HEK293T (cell line): Measurements from ENCODE around the gene GUCD1.
A peak's percentile ranks its signal among the peaks of the same experiment; 100 is the strongest.

Experiments used
- CTCF ChIA-PET: fragments of 350-600 bp; formaldehyde crosslinking; extraction: SDS; loops from one replicate; lab custom pipeline; 2021; ENCODE audit warnings: antibody characterized with exemption, inconsistent platforms; lab: Yijun Ruan, JAX
- POLR2A ChIA-PET: fragments of 350-600 bp; formaldehyde crosslinking; extraction: SDS; loops from one replicate; lab custom pipeline; 2020; ENCODE audit warnings: antibody characterized with exemption, inconsistent platforms; lab: Yijun Ruan, JAX
- DNase-seq: peaks from one replicate; pipeline ENCODE4 v3.0.0; 2012; ENCODE audit warnings: mixed read lengths; ENCODE audit errors: extremely low spot score
- ARNT ChIP-seq: fragments of 450-650 bp; IDR thresholded peaks from 2 replicates; pipeline ENCODE4 v1.6.1; 2017; ENCODE audit warnings: mild to moderate bottlenecking
- BHLHE40 ChIP-seq: fragments of 450-650 bp; IDR thresholded peaks from 2 replicates; pipeline ENCODE4 v1.6.1; 2016; ENCODE audit warnings: mild to moderate bottlenecking, moderate library complexity, borderline replicate concordance
- CTBP1 ChIP-seq: fragments of 450-650 bp; IDR thresholded peaks from 2 replicates; pipeline ENCODE4 v1.6.1; 2016; ENCODE audit warnings: borderline replicate concordance
- ELF4 ChIP-seq: fragments of 450-650 bp; IDR thresholded peaks from 2 replicates; pipeline ENCODE4 v1.6.1; 2017; ENCODE audit warnings: antibody characterized with exemption
- FOXA1 ChIP-seq: fragments of 450-650 bp; IDR thresholded peaks from 2 replicates; pipeline ENCODE4 v1.6.1; 2016; ENCODE audit warnings: mild to moderate bottlenecking
- FOXK2 ChIP-seq: fragments of 450-650 bp; IDR thresholded peaks from 2 replicates; pipeline ENCODE4 v1.6.1; 2016; ENCODE audit warnings: mild to moderate bottlenecking
- FOXM1 ChIP-seq: fragments of 450-650 bp; IDR thresholded peaks from 2 replicates; pipeline ENCODE4 v1.6.1; 2017; ENCODE audit warnings: mild to moderate bottlenecking, borderline replicate concordance
- HDGF ChIP-seq: fragments of 450-650 bp; IDR thresholded peaks from 2 replicates; pipeline ENCODE4 v1.6.1; 2017; ENCODE audit warnings: antibody characterized with exemption, borderline replicate concordance
- L3MBTL2 ChIP-seq: fragments of 450-650 bp; conservative IDR thresholded peaks from 2 replicates; pipeline ENCODE4 v1.6.1; 2016; ENCODE audit warnings: mild to moderate bottlenecking
- LEF1 ChIP-seq: fragments of 450-650 bp; IDR thresholded peaks from 2 replicates; pipeline ENCODE4 v1.6.1; 2017; ENCODE audit warnings: mild to moderate bottlenecking, borderline replicate concordance
- NFRKB ChIP-seq: fragments of 450-650 bp; IDR thresholded peaks from 2 replicates; pipeline ENCODE4 v1.6.1; 2016; ENCODE audit warnings: mild to moderate bottlenecking, moderate library complexity
- SP1 ChIP-seq: fragments of 450-650 bp; IDR thresholded peaks from 2 replicates; pipeline ENCODE4 v1.6.1; 2017
- SUZ12 ChIP-seq: fragments of 450-650 bp; IDR thresholded peaks from 2 replicates; pipeline ENCODE4 v1.6.1; 2016; ENCODE audit warnings: mild to moderate bottlenecking
- TARDBP ChIP-seq: fragments of 450-650 bp; IDR thresholded peaks from 2 replicates; pipeline ENCODE4 v1.6.1; 2016
- ZNF384 ChIP-seq: fragments of 450-650 bp; IDR thresholded peaks from 2 replicates; pipeline ENCODE4 v1.6.1; 2016
- TF ChIP-seq, protein P1 (sequence below): fragments of 450-650 bp; IDR thresholded peaks from 2 replicates; pipeline ENCODE4 v1.6.1; 2016

The GUCD1 gene

DNA sequence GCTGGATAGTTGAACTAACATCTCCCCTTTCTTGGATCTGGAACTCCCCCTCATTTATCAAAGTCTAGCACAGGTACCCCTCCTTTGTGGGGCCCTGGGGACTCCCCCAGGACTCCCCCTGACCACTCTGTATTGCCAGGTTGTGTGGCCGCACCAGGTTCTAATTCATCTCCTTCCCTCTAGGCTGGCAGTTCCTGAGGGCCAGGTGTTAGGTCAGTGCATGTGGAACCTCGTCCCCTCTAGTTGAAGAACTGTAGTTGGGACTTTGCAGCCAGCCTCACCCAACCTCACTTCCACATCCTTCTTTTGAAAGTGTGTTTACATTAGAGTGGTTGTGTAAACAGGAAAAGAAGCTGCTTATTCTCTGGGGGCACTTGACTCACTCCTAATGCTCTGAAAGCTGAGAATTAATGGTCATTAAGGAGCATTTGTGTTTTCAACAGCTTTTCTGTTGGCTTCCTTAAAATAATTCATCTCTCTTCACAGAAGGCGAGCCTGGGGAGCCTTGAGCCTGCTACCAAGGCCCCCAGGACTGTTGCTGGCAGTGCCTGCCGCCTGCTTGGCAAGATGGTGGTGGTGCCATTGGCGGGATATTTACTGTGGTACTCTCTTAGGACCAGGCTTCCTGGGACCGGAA is 48.0 kb downstream of the GUCD1 start:
- POLR2A ChIA-PET, result no interaction called here

DNA sequence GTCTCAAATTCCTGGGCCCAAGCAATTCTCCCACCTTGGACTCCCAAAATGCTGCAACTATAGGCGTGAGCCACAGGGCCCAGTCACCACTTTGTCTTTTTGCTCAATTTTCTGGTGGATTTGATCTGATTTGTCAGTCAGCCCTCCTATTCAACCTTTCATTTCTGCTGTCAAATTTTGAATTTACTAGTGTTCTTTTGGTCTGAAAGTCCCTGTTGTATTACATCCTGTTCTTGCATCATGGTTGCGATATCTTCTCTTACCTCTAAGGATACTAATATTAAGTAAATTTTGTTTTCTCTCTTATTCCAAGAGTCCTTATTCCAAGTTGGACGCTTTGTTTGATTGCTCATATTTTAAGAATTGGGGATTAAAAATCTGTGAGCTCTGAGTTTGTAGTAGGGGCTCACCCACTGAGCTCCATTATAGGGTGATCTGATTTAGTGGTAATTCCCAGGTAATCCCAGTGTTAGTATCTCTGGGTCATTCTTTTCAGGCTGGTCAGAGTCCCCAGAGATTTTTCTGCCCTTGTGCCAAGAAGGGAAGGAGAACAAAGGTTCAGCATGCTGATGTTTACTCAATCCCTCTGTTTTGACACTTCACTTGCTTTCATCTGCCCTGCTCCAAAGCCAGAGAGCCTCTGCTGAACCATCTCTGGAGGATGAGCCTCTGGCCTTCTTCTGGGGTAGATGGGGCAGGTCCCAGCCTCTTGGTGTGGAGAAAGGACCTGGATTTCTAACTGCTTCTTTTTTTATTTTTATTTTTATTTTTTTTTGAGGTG is 49.8 kb downstream of the GUCD1 start:
- DNase-seq, result no peak
- TF ChIP-seq SP1 (no peak), LEF1 (no peak), HDGF (no peak), SUZ12 (no peak), ZNF384 (no peak), NFRKB (no peak), ELF4 (no peak), ARNT (no peak), FOXK2 (no peak), TARDBP (no peak)
- ChIA-PET POLR2A (no interaction called here), CTCF (interaction anchor here (0.7 to 1.7 kb wide), 3 partner anchors 71 to 178 kb away, joined by 3 to 6 read pairs (median 6); no protein-coding TSS in a partner anchor)

More for the DNA sequence above, 48.0 kb downstream of the GUCD1 start:
- DNase-seq, result no peak
- CTCF ChIA-PET, result interaction anchor here (0.6 to 1.2 kb wide), 4 partner anchors 9 to 83 kb away, joined by 3 to 5 read pairs (median 4); no protein-coding TSS in a partner anchor
- TF ChIP-seq L3MBTL2 (no peak), NFRKB (no peak), BHLHE40 (no peak), CTBP1 (no peak), ZNF384 (no peak), FOXA1 (no peak), SUZ12 (no peak)
- TF ChIP-seq, protein P1, sequence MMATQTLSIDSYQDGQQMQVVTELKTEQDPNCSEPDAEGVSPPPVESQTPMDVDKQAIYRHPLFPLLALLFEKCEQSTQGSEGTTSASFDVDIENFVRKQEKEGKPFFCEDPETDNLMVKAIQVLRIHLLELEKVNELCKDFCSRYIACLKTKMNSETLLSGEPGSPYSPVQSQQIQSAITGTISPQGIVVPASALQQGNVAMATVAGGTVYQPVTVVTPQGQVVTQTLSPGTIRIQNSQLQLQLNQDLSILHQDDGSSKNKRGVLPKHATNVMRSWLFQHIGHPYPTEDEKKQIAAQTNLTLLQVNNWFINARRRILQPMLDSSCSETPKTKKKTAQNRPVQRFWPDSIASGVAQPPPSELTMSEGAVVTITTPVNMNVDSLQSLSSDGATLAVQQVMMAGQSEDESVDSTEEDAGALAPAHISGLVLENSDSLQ, result no peak

DNA sequence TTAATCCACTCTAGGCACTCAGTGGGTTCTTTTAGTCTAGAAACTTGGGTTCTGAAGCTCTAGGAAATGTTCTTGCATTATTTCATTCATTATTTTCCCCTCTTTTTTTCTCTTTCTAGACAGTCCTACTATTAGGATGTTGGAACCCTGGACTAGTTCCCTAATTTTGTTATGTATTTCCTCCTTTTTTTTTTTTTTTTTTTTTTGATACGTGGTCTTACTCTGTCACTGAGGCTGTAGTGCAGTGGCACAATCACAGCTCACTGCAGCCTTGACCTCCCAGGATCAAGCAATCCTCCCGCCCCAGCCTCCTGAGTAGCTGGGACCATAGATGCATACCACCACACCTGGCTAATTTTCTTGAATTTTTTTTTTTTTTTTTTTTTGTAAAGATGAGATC is 50.4 kb downstream of the GUCD1 start:
- POLR2A ChIA-PET, result no interaction called here
- CTCF ChIA-PET, result interaction anchor here (0.6 to 1.7 kb wide), 4 partner anchors 71 to 177 kb away, joined by 3 to 6 read pairs (median 4); no protein-coding TSS in a partner anchor

DNA sequence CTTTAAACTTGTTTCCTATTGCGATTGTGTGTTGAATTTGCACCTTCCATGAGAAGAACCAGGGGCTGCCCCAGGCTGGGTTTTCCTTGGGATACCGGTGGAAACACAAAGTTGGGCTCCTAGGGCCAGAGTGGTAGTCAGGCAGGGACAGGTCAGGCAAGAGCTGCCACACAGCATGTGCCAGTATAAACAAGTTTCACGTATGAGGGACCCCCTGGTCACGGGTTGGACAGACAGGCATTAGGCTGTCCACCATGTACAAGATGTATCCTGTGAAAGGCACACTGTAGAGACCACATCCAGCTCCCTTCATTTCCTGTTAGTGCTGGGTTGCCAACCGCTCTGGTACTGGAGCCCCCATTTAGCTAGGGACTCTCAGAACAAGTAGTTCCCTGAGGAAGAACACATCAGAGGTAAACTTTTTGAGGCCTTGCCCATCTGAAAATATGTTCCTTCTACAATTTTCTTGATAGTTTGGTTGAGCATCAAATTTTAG is 51.0 kb downstream of the GUCD1 start:
- no peak for TF ChIP-seq BHLHE40
- no peak for TF ChIP-seq TARDBP
- TF ChIP-seq FOXM1, result no peak
- no peak for TF ChIP-seq FOXK2
- TF ChIP-seq, protein P1, result no peak
- no peak for TF ChIP-seq LEF1
- TF ChIP-seq CTBP1, result no peak
- TF ChIP-seq SP1, result no peak
- TF ChIP-seq SUZ12, result no peak
- TF ChIP-seq HDGF, result no peak
- no peak for TF ChIP-seq L3MBTL2
- TF ChIP-seq FOXA1, result no peak
- TF ChIP-seq ELF4, result no peak
- TF ChIP-seq NFRKB, result no peak
- TF ChIP-seq ZNF384, result no peak
- no peak for TF ChIP-seq ARNT
- ChIA-PET CTCF (interaction anchor here (0.6 to 1.3 kb wide), 2 partner anchors 70 to 123 kb away, joined by 3 read pairs; no protein-coding TSS in a partner anchor), POLR2A (no interaction called here)
- no peak for DNase-seq

More for the DNA sequence above, 50.4 kb downstream of the GUCD1 start:
- TF ChIP-seq CTBP1 (no peak), FOXK2 (no peak)
- DNase-seq, result no peak

DNA sequence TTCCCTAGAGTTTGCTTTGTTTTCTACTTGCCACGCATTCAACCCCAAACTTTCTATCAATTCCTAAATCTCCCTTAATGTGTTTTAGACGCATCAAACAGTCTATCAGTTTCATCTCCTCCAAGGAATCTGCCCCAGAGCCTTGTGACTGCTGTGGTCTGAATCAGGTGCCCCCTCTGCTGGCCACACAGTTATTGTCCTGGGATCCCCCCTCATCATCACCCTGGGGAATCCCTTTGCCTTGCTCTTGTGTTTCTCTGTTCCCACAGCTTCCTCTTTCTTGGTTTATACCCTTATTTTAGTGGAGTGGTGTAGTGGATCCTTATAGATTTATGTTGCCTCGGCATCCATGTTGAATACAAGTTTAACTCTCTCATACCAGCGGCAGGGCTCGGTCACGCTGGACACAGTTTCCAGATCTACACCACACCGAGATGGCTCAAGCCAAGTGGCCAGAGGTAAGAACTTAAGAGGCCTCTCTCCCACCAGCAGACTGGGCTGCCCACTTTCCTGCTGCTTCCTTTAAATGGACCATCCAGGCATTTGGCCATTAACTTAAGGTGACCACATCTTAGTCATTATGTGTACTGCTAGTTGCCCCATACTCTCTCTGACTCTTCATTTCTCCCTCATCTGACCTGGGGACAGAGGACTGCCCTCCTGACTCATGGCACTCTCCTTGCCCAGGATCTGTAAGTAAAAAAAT is 51.6 kb downstream of the GUCD1 start:
- no peak for TF ChIP-seq LEF1
- TF ChIP-seq, protein P1, result 0 out of 2 replicates have a peak, but pooled peaks have one; percentile 16
- POLR2A ChIA-PET, result no interaction called here
- CTCF ChIA-PET, result interaction anchor here (0.7 to 1.8 kb wide), 4 partner anchors 10 to 778 kb away, joined by 3 to 5 read pairs (median 4); no protein-coding TSS in a partner anchor
- DNase-seq, result peak; percentile 84

DNA sequence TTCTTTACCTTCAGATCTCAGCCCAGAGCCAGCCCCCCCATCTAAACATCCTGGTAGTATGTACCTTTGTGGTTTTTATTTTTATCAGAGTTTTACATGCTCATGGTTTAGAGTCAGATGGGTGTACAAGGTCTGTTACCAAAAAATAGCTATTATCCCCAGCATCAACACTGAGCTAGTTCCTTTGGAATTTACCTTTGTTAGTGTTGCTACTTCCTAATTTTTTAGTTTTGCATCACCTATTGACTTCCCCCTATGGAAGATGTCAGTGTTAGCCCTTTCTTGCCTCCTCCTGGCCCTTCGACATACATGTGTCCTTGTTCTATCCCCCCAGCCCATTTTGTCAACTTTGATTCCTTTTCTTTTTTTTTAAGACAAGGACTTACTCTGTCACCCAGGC is 52.4 kb downstream of the GUCD1 start:
- ChIA-PET CTCF (interaction anchor here (0.7 to 1.8 kb wide), 4 partner anchors 10 to 778 kb away, joined by 3 to 5 read pairs (median 4); no protein-coding TSS in a partner anchor), POLR2A (no interaction called here)
- TF ChIP-seq HDGF, result no peak
- no peak for TF ChIP-seq TARDBP
- no peak for TF ChIP-seq SUZ12
- no peak for TF ChIP-seq L3MBTL2
- TF ChIP-seq FOXA1, result no peak
- TF ChIP-seq SP1, result no peak
- TF ChIP-seq ARNT, result no peak
- no peak for TF ChIP-seq ELF4
- TF ChIP-seq FOXK2, result no peak
- TF ChIP-seq, protein P1, result no peak
- TF ChIP-seq ZNF384, result no peak
- DNase-seq, result no peak
